GM19328 (cell line): ENCODE results near the gene SIN3B.
"Not testable (repeated sequence)": the region's sequence is repeated elsewhere in the genome, so short reads cannot be mapped to it uniquely, and the experiment has no call there.

Experiments
- ATAC-seq: cut with Tn5 transposase; IDR thresholded peaks from one replicate; pipeline ENCODE4 v1.9.1; 2021; ENCODE audit warnings: mild to moderate bottlenecking, moderate library complexity; ENCODE audit not compliant: unreplicated experiment

Gene SIN3B

DNA sequence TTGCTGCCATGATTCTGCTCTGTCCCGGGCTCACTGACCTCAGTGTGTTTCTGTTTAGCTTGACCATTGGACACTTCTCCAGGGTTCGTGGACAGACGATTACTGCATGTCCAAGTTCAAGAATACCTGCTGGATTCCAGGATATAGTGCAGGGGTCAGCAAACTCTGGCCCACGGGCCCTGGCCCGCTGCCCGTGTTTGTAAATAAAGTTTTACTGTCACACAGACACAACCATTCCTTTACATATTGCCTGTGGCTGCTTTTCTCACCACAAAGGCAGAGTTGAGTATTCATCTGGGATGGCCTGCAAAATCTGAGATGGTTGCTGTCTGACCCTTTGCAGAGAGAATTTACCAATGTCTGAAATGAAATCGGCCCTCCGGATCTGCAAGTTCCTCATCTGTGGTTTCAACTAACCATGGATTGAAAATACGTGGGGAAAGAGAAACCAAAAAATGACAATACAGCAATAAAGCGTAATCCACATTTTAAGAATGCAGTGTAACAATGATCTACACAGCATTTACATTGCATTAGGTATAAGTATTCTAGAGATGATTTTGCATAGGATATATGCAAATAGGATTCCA, 33.7 kb downstream of the SIN3B start:
- ATAC-seq = no peak

DNA sequence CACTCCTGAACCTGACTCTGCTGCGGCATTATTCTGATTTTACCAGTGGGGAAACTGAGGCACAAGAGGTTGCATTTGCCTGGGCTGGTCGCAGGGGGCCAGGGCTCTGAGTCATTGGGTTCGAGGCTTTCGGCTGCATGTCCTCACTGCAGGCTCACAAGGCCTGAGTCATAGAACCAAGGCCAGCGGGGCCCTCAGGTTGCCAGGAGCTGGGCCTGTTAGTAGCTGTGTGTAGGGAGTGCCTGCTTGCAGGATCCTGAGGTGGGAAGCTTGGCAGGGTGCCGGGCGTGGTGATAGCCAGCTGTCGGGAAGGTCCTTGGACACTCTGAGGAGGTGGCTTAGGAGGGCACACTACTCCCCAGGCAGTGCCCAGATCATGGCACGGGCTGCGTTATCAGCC, 38.0 kb downstream of the SIN3B start:
- no peak for ATAC-seq

DNA sequence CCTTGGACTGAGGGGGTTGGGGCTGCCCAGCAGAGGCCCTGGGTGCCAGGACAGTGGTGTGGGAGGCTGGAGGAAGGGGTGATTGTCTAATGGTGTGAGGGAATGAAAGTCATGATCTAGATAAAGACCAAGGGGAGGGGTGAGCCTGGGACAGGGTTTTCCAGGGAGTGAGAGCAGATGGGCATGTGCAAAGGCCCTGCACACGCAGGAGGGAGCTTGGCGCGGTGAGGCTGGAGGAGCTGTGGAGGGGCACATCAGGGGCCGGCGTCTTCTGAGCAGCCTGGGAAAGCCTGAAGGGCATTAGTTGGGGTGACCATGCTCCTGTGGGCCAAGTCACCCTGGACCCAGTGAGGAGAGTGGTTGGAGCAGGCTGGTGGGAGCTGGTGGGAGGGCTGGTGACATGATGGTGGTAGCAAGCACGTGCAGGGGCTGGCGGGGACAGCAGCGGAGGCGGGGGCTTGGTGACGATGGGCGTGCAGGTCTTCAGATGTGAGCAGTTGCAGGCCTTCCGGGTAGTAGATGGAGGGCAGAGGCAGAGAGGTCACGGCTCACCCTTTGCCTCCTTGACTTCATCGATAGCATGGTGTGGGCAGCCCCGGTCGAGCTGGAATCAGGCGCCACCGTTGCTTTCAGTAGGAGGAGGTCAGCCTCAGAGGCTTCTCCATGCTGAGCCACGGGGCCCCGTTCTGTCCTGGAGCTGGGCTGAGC, 39.4 kb downstream of the SIN3B start:
- ATAC-seq = no peak

DNA sequence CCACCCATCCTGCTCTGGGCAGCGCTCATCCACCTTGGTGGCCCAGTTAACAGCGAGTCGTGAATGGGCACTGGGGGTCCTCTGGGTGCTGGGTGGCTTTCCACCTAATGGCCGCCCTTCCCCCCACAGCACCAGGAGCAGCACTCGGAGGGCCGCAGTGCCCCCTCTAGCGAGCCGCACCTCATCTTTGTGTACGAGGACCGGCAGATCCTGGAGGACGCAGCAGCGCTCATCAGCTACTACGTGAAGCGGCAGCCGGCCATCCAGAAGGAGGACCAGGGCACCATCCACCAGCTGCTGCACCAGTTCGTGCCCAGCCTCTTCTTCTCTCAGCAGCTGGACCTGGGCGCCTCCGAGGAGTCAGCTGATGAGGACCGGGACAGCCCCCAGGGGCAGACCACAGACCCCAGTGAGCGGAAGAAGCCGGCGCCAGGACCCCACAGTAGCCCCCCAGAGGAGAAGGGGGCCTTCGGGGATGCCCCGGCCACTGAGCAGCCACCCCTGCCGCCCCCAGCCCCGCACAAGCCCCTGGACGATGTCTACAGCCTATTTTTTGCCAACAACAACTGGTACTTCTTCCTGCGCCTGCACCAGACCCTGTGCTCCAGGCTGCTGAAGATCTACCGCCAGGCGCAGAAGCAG, 40.3 kb downstream of the SIN3B start:
- ATAC-seq = no peak

DNA sequence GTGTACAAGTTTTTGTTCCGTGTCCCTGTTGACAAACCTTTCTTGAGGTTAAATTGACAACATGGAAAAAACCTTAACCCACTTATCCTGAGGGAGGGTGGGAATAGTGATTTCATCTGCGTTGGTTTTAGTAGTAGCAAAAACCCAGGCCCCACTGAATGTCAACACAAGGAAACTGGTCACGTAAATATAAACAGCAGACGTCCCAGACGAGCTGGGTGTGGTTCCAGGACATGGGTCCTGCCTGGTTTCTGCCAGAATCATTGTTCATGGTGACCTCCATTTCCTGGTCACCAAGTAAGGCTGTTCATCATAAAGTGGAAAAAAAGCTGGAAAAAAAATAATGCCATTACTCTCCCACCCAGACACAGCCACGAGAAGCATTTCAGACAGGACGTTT, 42.7 kb downstream of the SIN3B start:
- ATAC-seq = no peak

DNA sequence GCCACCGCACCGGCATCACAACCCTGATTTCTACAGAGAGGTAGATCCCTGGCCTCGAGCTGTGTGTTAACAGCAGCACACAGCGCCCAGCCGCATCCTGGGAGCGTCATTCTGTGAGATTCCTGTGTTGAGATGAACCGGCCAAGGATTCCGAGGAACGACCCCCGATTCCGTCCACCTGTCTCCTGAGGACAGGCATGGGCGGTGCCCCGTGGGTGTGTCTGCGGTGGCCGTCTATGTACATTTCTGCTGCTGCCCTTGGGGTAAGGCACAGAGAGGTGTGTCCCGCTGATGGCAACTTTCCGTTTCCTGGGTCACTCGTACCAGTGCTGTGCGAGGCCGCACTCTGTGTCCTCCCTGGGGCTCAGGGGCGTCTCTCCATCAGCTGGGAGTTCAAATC, 43.5 kb downstream of the SIN3B start:
- no peak for ATAC-seq

DNA sequence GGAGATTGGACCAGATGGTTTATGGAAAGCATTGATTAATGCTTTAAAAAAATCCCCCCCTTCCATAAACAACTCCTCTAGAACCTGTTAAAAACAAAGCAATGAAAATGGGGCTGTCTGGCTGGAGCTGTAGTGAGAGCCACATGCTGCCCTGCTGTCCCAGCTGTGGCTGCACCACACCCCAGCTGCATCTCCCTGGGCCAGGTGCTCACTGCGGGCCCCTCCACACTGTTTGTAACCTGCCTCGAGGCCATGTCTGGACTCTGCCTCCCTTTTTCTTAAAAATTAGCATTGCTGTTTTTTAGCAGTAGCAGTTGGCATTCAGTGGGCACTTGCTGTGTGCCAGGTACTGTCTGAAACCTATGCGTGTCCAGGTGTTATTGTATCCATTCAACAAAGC, 44.4 kb downstream of the SIN3B start:
- ATAC-seq = no peak

DNA sequence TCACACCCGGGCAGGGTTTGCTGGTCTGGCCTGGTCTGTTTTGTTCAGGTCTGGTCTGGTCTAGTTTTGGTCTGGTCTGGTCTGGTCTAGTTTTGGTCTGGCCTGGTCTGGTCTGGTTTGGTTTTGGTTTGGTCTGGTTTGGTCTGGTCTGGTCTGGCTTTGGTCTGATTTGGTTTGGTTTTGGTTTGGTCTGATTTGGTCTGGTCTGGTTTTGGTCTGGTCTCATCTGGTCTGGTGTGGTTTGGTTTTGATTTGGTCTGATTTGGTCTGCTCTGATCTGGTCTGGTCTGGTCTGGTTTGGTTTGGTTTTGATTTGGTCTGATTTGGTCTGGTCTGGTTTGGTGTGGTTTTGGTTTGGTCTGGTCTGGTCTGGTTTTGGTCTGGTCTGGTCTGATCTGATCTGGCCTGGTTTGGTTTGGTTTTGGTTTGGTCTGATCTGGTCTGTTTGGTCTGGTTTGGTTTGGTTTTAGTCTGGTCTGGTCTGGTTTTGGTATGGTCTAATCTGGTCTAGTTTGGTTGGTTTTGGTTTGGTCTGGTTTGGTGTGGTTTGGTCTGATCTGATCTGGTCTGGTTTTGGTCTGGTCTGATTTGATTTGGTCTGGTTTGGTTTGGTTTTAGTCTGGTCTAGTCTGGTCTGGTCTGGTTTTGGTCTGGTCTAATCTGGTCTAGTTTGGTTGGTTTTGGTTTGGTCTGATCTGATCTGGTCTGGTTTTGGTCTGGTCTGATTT, 45.2 kb downstream of the SIN3B start:
- no peak for ATAC-seq

DNA sequence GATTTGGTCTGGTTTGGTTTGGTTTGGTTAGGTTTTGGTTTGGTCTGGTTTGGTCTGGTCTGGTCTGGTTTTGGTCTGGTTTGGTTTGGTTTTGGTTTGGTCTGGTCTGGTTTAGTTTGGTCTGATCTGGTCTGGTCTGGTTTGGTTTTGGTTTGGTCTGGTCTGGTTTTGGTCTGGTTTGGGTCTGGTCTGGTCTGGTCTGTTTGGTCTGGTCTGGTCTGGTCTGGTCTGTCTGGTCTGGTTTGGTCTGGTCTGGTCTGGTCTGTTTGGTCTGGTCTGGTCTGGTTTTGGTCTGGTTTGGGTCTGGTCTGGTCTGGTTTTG, 45.7 kb downstream of the SIN3B start:
- not testable (repeated sequence) for ATAC-seq

DNA sequence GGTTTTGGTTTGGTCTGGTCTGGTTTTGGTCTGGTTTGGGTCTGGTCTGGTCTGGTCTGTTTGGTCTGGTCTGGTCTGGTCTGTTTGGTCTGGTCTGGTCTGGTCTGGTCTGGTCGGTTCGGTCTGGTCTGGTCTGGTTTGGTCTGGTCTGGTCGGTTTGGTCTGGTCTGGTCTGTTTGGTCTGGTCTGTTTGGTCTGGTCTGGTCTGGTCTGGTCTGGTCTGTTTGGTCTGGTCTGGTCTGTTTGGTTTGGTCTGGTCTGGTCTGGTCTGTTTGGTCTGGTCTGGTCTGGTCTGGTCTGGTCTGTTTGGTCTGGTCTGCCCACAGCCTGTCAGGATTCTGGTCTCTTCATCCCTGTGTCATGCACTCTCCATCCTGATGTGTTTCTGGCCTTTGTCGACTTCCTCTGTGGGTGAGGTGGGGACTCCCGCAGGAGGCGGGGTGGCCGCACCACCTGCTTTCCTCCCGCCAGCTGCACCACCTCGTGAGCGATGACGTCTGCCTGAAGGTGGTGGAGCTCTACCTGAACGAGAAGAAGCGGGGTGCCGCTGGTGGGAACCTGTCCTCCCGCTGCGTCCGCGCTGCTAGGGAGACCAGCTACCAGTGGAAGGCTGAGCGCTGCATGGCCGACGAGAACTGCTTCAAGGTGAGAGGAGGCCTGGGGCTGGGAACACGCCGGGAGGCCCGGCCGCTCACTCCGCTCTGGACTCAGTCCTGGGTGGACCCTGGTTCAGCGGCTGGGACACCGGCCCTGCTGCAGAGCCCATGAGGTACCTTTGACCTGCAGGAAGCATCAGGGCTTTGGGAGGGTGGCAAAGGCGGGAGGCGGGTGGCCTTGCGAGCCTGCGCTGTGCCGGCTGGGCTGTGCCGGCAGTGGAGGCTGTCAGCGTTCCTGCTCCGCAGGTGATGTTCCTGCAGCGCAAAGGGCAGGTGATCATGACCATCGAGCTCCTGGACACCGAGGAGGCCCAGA, 46.7 kb downstream of the SIN3B start:
- ATAC-seq = no peak

DNA sequence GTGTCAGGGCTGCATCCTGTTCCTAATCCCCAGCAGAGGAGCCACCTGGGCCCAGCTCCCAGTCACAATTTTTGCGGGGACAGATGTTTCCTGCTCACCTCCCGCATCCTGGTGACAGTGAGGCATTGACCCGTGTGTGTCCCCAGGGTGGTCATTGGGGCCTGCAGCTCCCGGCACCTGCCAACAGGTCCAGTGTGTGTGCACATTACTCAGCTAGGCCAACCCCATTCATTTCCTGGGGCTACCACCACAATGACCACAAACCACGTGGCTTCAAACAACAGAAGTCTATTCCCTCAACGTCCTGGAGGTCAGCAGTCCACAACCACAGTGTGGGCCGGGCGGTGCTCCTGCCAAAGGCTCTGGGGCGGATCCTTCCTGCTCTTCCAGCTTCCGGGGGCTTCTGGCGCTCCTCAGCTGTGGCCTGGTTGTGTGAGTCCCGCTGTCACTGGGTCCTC, 47.7 kb downstream of the SIN3B start:
- no peak for ATAC-seq

DNA sequence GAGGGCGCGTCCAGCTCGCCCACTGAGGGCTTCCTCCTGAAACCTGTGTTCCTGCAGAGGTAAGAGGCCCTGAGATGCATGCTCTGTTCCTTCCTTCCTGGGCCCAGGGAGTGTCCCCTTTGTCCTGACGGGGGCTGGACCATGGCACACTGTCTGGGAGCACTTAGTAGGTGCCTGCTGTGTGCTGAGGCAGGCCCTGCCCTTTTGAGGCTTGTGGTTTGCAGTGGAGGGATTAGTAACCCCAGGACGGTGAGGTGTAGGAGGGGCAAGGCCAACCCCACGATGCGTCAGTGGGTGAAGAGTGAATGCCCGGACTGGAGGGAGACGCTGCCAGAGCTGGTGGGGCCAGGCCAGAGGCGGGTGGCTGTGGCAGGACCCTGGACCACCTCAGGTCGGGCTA, 48.4 kb downstream of the SIN3B start:
- ATAC-seq = no peak

DNA sequence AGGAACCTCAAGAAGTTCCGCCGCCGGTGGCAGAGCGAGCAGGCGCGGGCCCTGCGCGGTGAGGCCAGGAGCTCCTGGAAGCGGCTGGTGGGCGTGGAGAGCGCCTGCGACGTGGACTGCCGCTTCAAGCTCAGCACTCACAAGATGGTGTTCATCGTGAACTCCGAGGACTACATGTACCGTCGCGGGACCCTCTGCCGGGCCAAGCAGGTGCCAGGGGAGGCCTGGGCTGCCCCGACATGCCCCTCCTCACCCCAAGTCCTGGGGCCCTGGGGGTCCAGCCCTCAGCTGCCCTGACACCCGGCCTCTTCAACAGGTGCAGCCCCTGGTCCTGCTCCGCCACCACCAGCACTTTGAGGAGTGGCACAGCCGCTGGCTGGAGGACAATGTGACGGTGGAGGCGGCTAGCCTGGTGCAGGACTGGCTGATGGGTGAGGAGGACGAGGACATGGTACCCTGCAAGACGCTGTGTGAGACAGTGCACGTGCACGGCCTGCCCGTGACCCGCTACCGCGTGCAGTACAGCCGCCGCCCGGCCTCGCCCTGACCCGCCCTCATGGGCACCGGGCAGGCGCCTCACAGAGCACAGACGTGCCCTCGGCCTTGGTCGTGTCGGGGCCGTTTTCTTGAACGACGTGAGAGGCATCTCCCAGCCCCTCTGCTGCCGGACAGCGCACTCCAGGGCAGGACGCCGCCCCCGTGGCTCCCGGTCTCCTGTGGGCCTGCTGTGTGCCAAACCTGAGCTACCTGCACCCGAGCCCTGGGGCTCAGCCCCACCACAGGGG, 49.2 kb downstream of the SIN3B start:
- ATAC-seq = no peak

DNA sequence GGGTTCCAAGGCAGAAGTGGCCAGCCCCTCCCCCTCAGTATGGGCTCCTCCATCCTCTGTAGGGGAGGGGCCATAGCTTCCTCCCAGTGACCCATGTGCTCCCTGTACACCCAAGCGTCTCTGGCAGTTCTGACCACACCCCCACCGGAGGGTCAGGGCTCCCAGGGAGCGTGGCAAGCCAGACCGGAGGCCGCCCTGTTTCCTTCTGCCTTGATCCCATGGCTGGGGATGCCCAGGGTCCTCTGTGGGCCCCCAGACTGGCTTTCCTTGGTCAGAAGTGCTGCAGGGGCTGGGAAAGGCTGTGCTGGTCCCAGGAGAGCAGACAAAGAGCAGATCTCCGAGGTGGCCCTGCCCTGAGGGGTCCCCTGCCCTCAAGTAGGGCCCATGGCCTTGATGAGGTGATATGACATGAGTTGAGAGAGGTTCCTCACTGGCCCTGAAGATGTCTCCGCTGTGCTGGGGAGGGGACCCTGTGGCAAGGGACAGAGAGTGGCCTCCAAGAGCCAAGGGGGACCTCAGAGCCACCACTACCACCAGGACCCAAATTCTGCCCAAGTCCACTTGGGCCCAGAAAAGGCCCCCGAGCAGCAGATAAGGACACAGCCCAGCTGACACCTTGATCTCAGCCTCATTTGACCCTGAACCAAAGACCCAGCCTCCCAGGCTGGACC, 51.8 kb downstream of the SIN3B start:
- no peak for ATAC-seq

DNA sequence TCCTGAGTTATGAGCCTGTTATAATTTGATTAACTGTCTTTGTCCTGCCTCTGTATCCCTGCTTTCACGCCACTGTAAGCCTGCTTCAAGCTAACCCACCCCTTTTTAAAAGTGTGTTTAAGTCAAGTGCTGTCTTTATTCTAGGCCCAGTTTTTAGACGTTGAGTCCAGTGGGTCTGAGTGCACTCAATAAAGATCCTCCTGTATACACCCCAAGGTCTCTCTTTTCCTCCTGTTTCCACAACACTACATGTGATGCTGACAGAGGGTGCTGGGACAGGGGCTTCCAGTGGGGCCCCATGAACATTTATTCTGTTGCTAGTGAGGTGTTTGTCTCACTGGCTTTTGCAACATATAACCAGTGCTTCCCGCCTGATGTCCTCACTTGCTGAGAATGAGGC, 52.9 kb downstream of the SIN3B start:
- ATAC-seq = no peak

DNA sequence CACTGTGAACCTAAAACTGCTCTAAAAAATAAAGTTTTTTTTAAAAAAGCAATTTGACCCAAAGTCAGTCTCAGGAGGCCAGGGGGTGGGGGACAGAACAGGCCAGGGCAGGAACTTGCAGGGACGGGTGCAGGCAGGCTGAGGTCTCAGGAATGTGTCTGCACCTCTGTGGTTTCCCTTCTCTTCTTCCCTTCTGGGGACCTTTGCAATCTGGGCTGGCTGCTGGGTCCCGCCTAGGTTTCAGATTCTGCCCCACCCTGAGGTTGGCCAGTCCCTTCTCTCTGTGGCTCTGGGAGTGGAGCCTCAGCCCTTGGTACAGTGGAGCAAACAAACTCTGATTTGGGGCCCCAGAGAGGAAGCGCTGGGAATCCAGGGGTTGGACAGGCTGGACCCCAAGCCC, 54.3 kb downstream of the SIN3B start:
- no peak for ATAC-seq

DNA sequence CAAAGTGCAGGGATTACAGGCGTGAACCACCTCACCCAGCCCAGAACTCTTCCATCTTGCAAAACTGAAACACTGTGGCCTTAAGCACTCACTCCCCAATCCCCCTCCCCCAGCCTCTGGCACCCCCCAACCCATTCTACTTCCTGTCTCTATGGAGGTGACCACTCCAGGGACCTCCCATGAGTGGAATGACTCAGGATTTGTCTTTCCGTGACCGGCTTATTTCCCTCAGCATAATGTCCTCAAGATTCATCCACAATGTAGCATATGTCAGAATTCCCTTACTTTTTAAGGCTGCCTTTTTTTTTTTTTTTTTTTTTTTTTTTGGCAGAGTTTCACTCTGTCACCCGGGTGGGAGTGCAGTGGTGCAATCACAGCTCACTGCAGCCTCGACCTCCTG, 56.0 kb downstream of the SIN3B start:
- ATAC-seq = no peak

DNA sequence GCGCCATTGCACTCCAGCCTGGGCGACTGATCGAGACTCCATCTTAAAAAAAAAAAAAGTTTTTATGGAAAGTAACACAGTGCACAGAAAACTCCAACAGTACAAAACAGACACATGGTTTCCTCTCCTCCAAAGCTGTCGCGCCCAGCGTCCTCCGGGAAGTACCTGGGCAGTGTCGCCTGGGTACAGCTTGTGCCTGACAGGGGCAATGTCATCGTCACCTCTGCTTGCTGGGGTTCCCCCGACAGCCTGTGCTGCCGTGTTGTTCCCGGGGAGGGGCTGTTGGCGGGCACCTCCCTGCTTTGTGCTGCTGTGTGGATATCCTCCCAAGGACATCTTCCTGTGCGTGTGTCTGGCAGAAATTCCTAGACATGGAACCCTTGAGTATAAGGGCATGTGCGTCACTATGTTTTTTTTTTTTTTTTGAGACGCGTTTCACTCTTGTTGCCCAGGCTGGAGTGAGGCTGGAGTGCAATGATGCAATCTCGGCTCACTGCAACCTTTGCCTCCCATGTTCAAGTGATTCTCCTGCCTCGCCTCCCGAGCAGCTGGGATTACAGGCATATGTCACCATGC, 57.2 kb downstream of the SIN3B start:
- ATAC-seq = no peak
